Ishikawa (cell line): ENCODE measurements around the gene METRNL.
A peak's percentile ranks its signal among the peaks of the same experiment; 100 is the strongest.

Experiments
- CEBPB ChIP-seq: IDR thresholded peaks from 2 replicates; pipeline ENCODE4 v1.6.1; 2012
- CREB1 ChIP-seq: IDR thresholded peaks from 2 replicates; pipeline ENCODE4 v1.6.1; 2012; ENCODE audit warnings: low read depth
- EGR1 ChIP-seq: IDR thresholded peaks from 2 replicates; pipeline ENCODE4 v1.6.1; 2012
- EP300 ChIP-seq: IDR thresholded peaks from 2 replicates; pipeline ENCODE4 v1.6.1; 2012; ENCODE audit warnings: borderline replicate concordance
- FOXM1 ChIP-seq: IDR thresholded peaks from 2 replicates; pipeline ENCODE4 v1.6.1; 2012; ENCODE audit warnings: low read depth, borderline replicate concordance
- NFIC ChIP-seq: IDR thresholded peaks from 2 replicates; pipeline ENCODE4 v1.6.1; 2012
- RAD21 ChIP-seq: IDR thresholded peaks from 2 replicates; pipeline ENCODE4 v1.6.1; 2012; ENCODE audit warnings: low read depth
- TAF1 ChIP-seq: IDR thresholded peaks from 2 replicates; pipeline ENCODE4 v1.6.1; 2012; ENCODE audit warnings: low read depth, mild to moderate bottlenecking
- TCF12 ChIP-seq: IDR thresholded peaks from 2 replicates; pipeline ENCODE4 v1.6.1; 2012; ENCODE audit warnings: low read depth
- TEAD4 ChIP-seq: IDR thresholded peaks from 2 replicates; pipeline ENCODE4 v1.6.1; 2012
- YY1 ChIP-seq: IDR thresholded peaks from 2 replicates; pipeline ENCODE4 v1.6.1; 2012; ENCODE audit warnings: low read depth
- ZBTB7A ChIP-seq: IDR thresholded peaks from 2 replicates; pipeline ENCODE4 v1.6.1; 2012; ENCODE audit warnings: low read depth
- TF ChIP-seq, protein P1 (sequence below): IDR thresholded peaks from 2 replicates; pipeline ENCODE4 v1.6.1; 2012
- TF ChIP-seq, protein P2 (sequence below): IDR thresholded peaks from 2 replicates; pipeline ENCODE4 v1.6.1; 2012; ENCODE audit warnings: low read depth, mild to moderate bottlenecking
- TF ChIP-seq, protein P3 (sequence below): IDR thresholded peaks from 2 replicates; pipeline ENCODE4 v1.6.1; 2012

METRNL gene

DNA sequence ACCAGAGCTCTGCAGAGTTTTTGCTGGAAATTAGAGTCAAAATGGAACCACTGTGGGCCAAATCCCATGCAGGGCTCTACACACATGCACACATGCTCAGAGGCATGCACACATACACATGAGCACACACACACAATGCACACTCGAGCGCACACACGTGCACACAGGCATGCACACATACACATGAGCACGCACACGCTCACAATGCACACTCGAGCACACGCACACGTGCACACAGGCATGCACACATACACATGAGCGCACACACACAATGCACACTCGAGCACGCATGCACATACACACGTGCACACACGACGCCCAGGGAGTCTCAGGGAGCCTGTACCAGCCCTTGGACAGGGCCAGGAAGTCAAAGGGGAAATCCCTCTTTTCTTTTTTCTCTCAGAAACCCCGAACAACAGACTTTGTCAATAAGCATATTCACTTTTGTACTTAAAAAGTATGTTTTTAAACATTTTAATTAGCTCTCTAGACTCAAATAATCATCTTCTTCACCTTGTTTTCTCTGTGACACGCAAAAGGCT, 8.5 kb upstream of the METRNL start:
- no peak for TF ChIP-seq TAF1
- TF ChIP-seq TEAD4, result no peak
- TF ChIP-seq NFIC, result no peak
- TF ChIP-seq FOXM1, result no peak
- no peak for TF ChIP-seq YY1
- TF ChIP-seq CREB1, result no peak
- TF ChIP-seq RAD21, result no peak
- no peak for TF ChIP-seq ZBTB7A
- no peak for TF ChIP-seq EGR1
- TF ChIP-seq, protein P1, sequence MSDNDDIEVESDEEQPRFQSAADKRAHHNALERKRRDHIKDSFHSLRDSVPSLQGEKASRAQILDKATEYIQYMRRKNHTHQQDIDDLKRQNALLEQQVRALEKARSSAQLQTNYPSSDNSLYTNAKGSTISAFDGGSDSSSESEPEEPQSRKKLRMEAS, result no peak
- TF ChIP-seq EP300, result no peak
- TF ChIP-seq, protein P2, sequence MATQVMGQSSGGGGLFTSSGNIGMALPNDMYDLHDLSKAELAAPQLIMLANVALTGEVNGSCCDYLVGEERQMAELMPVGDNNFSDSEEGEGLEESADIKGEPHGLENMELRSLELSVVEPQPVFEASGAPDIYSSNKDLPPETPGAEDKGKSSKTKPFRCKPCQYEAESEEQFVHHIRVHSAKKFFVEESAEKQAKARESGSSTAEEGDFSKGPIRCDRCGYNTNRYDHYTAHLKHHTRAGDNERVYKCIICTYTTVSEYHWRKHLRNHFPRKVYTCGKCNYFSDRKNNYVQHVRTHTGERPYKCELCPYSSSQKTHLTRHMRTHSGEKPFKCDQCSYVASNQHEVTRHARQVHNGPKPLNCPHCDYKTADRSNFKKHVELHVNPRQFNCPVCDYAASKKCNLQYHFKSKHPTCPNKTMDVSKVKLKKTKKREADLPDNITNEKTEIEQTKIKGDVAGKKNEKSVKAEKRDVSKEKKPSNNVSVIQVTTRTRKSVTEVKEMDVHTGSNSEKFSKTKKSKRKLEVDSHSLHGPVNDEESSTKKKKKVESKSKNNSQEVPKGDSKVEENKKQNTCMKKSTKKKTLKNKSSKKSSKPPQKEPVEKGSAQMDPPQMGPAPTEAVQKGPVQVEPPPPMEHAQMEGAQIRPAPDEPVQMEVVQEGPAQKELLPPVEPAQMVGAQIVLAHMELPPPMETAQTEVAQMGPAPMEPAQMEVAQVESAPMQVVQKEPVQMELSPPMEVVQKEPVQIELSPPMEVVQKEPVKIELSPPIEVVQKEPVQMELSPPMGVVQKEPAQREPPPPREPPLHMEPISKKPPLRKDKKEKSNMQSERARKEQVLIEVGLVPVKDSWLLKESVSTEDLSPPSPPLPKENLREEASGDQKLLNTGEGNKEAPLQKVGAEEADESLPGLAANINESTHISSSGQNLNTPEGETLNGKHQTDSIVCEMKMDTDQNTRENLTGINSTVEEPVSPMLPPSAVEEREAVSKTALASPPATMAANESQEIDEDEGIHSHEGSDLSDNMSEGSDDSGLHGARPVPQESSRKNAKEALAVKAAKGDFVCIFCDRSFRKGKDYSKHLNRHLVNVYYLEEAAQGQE, result no peak
- no peak for TF ChIP-seq CEBPB
- TF ChIP-seq, protein P3, sequence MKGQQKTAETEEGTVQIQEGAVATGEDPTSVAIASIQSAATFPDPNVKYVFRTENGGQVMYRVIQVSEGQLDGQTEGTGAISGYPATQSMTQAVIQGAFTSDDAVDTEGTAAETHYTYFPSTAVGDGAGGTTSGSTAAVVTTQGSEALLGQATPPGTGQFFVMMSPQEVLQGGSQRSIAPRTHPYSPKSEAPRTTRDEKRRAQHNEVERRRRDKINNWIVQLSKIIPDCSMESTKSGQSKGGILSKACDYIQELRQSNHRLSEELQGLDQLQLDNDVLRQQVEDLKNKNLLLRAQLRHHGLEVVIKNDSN, result no peak
- no peak for TF ChIP-seq TCF12

DNA sequence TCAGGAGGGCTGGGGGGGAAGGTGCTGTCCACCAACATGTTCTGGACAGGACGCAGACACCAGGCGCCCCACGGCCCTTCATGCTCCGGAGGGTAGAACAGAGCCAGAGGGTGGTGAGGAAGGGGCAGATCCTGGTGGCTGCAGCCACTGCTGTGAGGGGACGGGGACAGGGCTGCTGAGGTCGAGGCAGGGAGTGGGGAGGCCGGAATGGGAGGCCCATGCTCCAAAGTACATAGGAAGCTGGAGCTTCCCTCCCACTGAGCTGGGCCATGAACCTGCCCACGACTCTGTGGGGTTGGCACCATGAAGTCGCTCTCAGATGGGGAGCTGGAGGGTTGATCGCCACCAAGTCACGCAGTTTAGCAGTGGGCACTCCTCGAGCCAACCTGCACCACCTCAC, 8.0 kb upstream of the METRNL start:
- no peak for TF ChIP-seq ZBTB7A
- TF ChIP-seq CREB1, result no peak
- TF ChIP-seq CEBPB, result no peak
- no peak for TF ChIP-seq YY1

DNA sequence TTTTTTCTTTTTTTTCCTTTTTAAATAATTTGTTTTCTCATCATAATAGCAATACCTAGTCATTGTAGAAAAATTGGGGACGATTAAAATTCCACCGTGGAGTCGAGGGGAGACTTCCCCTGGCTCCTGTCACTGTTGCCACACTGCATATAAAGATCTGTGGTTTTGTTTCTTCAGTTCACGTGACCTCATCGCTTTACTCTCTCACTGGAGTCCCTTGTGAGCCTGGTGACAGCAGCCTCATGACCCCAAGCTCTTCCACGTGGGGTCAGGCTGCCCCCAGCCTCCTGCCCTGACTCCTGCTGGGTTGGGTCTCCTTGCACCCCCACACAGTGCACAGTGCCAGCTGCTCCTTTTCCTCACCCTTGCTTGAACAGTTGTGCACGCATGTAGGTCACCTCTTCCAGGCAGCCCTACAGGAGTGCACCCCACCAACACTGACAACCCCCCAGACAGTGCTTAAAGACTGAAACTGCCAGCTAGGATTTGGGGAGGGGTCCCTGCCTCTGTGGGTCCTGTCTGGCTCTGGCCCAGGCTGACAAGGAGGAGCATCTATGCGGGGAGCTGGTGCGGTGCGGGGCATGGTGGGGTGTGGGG, 7.3 kb upstream of the METRNL start:
- TF ChIP-seq CREB1 (no peak), EP300 (no peak), FOXM1 (no peak), NFIC (no peak), TEAD4 (no peak), EGR1 (no peak), ZBTB7A (no peak), CEBPB (no peak), RAD21 (no peak), TAF1 (no peak), YY1 (no peak)
- TF ChIP-seq, protein P1, result no peak
- TF ChIP-seq, protein P3, result no peak
- TF ChIP-seq, protein P2, result no peak

DNA sequence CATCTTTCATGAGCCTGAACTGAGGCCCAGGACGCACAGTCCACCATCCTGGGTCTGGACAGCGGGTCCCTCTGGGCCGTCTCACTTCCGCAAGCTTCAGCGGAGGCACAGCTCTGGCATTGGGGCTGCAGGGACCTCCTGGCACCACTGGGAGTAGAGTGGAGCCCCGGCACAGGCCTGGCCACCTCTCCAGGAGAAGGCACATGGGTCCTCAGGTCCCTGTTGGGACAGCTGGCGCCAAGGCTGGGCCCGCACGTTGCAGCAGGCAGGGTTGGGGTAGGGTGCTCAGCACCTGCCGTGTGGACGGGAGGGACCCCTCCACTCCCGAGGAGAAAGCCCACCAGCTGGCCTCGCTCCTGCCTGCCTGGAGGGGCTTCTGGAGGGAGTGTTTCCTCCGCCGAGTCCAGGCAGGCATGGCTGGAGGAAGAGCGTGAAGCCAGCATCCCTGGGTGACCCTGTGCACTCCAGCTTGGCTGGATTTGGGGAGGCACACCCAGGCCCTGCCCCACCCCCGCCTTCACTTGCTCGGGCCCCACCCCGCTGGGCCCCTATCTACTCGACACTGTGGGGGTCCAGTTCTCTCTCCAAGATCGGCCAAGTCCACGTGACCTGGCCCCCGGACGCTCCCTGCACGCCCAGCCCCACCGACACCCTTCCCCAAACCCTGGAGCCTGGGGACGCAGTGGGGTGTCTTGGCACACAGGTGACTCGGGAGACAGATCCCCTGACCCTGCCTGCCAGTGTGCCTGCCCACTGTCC, 6.6 kb upstream of the METRNL start:
- TF ChIP-seq, protein P3, result peak; percentile 20; the same call in 1 of the 2 replicates
- TF ChIP-seq CREB1, result no peak
- 0 out of 2 replicates have a peak, but pooled peaks have one; percentile 16 for TF ChIP-seq ZBTB7A
- TF ChIP-seq FOXM1, result no peak
- TF ChIP-seq TAF1, result no peak
- no peak for TF ChIP-seq TCF12
- no peak for TF ChIP-seq NFIC
- TF ChIP-seq EGR1, result no peak
- TF ChIP-seq, protein P2, result no peak
- TF ChIP-seq, protein P1, result no peak
